ENCODE results near the gene TOM1. TPM values are rescaled to one million over a fixed set of nuclear protein-coding genes. Genes with fewer than 3 reads are reported as not detected.
A peak's percentile ranks its signal among the peaks of the same experiment; 100 is the strongest.

TOM1 gene
- total and polyA plus RNA-seq, 2 of the 13 experiments (the other 11 are each of a cell fraction or from before 2014, with no cell fraction given): 30.8 to 87.3 TPM

- TF ChIP-seq PTBP1 (IDR thresholded peaks at IDR 0.05; ENCODE audit: low read depth, low read length, poor library complexity, severe bottlenecking): no peak
- TF ChIP-seq ETV5 (CRISPR knock-in tag; IDR thresholded peaks at IDR 0.05; ENCODE audit: borderline replicate concordance): peak; percentile 91
- peak; percentile 55 to 59; a peak in 3 of 4 replicates for TF ChIP-seq POLR2A (IDR thresholded peaks at IDR 0.05; ENCODE audit: insufficient read depth in 1 of 2, low read depth in 2 of 2, low read length in 2 of 2)
- no peak for TF ChIP-seq ZNF280D (CRISPR knock-in tag; IDR thresholded peaks at IDR 0.05)
- peak; percentile 39; the same call in 1 of the 2 replicates for TF ChIP-seq POLR2G (IDR thresholded peaks at IDR 0.05; ENCODE audit: low read depth, low read length)
- TF ChIP-seq MAFK (conservative IDR thresholded peaks at IDR 0.05 in 1 of 2, IDR thresholded peaks at IDR 0.05 in 1 of 2; ENCODE audit: low read length in 2 of 2): no peak
- TF ChIP-seq, protein P1, sequence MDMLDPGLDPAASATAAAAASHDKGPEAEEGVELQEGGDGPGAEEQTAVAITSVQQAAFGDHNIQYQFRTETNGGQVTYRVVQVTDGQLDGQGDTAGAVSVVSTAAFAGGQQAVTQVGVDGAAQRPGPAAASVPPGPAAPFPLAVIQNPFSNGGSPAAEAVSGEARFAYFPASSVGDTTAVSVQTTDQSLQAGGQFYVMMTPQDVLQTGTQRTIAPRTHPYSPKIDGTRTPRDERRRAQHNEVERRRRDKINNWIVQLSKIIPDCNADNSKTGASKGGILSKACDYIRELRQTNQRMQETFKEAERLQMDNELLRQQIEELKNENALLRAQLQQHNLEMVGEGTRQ (IDR thresholded peaks at IDR 0.05; ENCODE audit: low read depth, low read length): no peak
- TF ChIP-seq, protein P1 (CRISPR knock-in tag; IDR thresholded peaks at IDR 0.05; ENCODE audit: borderline replicate concordance): no peak
- TF ChIP-seq MED1 (CRISPR knock-in tag; IDR thresholded peaks at IDR 0.05): peak; percentile 78; the same call in 1 of the 2 replicates
- no peak; the same call in 1 of the 2 replicates for TF ChIP-seq DPF2 (CRISPR knock-in tag; IDR thresholded peaks at IDR 0.05; ENCODE audit: borderline replicate concordance, low read depth)
- no peak for TF ChIP-seq MAFF (IDR thresholded peaks at IDR 0.05; ENCODE audit: low read depth, low read length)
- no peak for TF ChIP-seq FOXC1 (CRISPR knock-in tag; IDR thresholded peaks at IDR 0.05; ENCODE audit: borderline replicate concordance)
- no peak for TF ChIP-seq TRIM24 (CRISPR knock-in tag; IDR thresholded peaks at IDR 0.05)
- TF ChIP-seq GMEB1 (CRISPR knock-in tag; IDR thresholded peaks at IDR 0.05; ENCODE audit: borderline replicate concordance): no peak
- no peak for TF ChIP-seq FIP1L1 (IDR thresholded peaks at IDR 0.05; ENCODE audit: borderline replicate concordance, insufficient read depth, low read depth, low read length)
- TF ChIP-seq SRSF1 (optimal IDR thresholded peaks at IDR 0.05; ENCODE audit: low read depth, low read length): no peak
- TF ChIP-seq HOXA9 (CRISPR knock-in tag; IDR thresholded peaks at IDR 0.05; ENCODE audit: borderline replicate concordance): no peak
- TF ChIP-seq TRIM22 (IDR thresholded peaks at IDR 0.05): no peak
- TF ChIP-seq MAZ (IDR thresholded peaks at IDR 0.05; ENCODE audit: borderline replicate concordance, low read depth, low read length): no peak
- no peak for TF ChIP-seq MAZ (CRISPR knock-in tag; IDR thresholded peaks at IDR 0.05; ENCODE audit: low read depth)
- TF ChIP-seq BRD4 (CRISPR knock-in tag; IDR thresholded peaks at IDR 0.05): no peak; the same call in 1 of the 2 replicates
- no peak for TF ChIP-seq ZFP90 (CRISPR knock-in tag; IDR thresholded peaks at IDR 0.05; ENCODE audit: borderline replicate concordance)
- TF ChIP-seq ZMYM2 (CRISPR knock-in tag; IDR thresholded peaks at IDR 0.05): no peak
Observed at GRCh38 chr22:35301372-35301874, 1.7 kb downstream of the TOM1 start (continued).
